OCI-LY3 (cell line): Measurements from ENCODE around the gene CTH.
"Not testable (repeated sequence)": the region's sequence is repeated elsewhere in the genome, so short reads cannot be mapped to it uniquely, and the experiment has no call there.

ENCODE experiments used
- EZH2phosphoT487 ChIP-seq: fragments of 200-600 bp; shearing (Covaris generic); IDR thresholded peaks from 2 replicates; pipeline ENCODE4 v1.6.1; 2018; ENCODE audit warnings: antibody characterized with exemption, mixed run types, low read depth
- TF ChIP-seq, protein P1 (sequence below): fragments of 200-600, 300-600 bp; sonication (generic); IDR thresholded peaks from 2 replicates; pipeline ENCODE4 v1.5.1; 2014; ENCODE audit warnings: antibody characterized with exemption, low read length, low read depth

DNA sequence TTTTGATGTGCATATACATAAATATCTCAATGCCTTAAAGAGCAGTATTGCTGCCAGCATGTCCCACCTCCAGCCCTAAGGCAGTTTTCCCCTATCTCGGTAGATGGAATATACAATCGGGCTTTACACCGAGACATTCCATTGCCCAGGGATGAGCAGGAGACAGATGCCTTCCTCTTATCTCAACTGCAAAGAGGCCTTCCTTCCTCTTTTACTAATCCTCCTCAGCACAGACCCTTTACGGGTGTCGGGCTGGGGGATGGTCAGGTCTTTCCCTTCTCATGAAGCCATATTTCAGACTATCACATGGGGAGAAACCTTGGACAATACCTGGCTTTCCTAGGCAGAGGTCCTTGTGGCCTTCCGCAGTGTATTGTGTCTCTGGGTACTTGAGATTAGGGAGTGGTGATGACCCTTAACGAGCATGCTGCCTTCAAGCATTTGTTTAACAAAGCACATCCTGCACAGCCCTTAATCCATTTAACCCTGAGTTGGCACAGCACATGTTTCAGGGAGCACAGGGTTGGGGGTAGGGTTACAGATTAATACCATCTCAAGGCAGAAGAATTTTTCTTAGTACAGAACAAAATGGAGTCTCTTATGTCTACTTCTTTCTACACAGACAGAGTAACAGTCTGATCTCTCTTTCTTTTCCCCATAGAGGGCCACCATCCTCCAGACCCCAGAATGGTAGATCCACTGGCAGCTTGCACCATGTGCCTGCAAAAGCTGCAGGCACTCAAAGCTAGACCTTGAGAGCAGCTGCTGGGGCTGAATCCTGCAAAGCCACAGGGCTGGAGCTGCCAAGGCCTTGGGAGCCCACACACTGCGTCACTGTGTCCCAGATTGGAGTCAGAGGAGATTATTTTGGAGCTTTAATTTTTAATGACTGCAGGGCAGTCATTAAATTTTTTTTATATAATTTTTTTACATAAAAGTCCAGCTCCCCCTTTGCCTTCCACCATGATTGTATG lies 50.0 kb downstream of the CTH start:
- TF ChIP-seq, protein P1, sequence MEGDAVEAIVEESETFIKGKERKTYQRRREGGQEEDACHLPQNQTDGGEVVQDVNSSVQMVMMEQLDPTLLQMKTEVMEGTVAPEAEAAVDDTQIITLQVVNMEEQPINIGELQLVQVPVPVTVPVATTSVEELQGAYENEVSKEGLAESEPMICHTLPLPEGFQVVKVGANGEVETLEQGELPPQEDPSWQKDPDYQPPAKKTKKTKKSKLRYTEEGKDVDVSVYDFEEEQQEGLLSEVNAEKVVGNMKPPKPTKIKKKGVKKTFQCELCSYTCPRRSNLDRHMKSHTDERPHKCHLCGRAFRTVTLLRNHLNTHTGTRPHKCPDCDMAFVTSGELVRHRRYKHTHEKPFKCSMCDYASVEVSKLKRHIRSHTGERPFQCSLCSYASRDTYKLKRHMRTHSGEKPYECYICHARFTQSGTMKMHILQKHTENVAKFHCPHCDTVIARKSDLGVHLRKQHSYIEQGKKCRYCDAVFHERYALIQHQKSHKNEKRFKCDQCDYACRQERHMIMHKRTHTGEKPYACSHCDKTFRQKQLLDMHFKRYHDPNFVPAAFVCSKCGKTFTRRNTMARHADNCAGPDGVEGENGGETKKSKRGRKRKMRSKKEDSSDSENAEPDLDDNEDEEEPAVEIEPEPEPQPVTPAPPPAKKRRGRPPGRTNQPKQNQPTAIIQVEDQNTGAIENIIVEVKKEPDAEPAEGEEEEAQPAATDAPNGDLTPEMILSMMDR: not testable (repeated sequence)
- TF ChIP-seq EZH2phosphoT487: not testable (repeated sequence)
